PC-3 (cell line): ENCODE data around the gene UGT1A10.

Experiments
- EZH2phosphoT487 ChIP-seq: fragments of 300-600 bp; sonication (generic); IDR thresholded peaks from 2 replicates; pipeline ENCODE4 v1.6.1; 2018; ENCODE audit warnings: mild to moderate bottlenecking, antibody characterized with exemption, low read length, borderline replicate concordance
- TF ChIP-seq, protein P1 (sequence below): fragments of 300-600 bp; sonication (generic); conservative IDR thresholded peaks from 2 replicates; pipeline ENCODE4 v1.5.1; 2017; ENCODE audit warnings: antibody characterized with exemption, low read depth, mild to moderate bottlenecking, low read length

DNA sequence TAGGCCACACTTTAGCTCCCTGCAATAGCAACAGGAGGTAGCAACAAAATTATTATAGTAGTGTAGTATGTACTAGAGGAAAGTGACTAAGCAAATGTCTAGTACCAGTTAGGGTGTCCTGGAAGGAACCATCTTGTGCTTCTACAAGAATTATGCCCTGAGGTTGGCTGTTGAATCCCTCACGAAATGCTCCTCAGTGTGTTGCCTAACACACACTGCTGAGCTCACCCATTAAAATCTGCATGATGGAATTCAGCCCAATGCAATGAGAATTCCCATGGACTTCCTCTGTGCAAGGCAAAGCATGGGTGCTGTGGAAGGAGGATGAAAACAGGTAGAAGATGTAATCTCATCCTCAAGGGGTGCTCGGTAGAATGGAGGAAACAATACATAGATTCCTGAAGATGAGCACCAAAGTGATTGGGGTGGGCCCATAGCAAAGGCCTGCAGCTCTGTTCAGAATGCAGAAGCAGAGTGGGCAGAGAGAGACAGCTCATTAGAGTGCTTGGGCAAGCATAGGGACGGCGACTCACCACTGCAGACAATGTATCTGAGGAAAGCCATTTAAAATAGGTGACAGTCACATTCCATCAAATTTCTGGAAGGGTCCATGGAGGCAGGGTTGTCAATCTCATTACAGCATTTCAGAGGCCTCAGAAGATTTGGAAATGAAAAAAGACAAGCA lies 44.3 kb downstream of the UGT1A10 start:
- no peak for TF ChIP-seq EZH2phosphoT487
- TF ChIP-seq, protein P1, sequence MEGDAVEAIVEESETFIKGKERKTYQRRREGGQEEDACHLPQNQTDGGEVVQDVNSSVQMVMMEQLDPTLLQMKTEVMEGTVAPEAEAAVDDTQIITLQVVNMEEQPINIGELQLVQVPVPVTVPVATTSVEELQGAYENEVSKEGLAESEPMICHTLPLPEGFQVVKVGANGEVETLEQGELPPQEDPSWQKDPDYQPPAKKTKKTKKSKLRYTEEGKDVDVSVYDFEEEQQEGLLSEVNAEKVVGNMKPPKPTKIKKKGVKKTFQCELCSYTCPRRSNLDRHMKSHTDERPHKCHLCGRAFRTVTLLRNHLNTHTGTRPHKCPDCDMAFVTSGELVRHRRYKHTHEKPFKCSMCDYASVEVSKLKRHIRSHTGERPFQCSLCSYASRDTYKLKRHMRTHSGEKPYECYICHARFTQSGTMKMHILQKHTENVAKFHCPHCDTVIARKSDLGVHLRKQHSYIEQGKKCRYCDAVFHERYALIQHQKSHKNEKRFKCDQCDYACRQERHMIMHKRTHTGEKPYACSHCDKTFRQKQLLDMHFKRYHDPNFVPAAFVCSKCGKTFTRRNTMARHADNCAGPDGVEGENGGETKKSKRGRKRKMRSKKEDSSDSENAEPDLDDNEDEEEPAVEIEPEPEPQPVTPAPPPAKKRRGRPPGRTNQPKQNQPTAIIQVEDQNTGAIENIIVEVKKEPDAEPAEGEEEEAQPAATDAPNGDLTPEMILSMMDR, result no peak
